Measurements from ENCODE around the gene SRPK3. TPM values are rescaled to one million over a fixed set of nuclear protein-coding genes. Genes with fewer than 3 reads are reported as not detected.

Gene SRPK3
- polyA plus RNA-seq, 2 of the 4 experiments (the other 2 are of a cell fraction), result 0.03 TPM; not detected in 1

DNA sequence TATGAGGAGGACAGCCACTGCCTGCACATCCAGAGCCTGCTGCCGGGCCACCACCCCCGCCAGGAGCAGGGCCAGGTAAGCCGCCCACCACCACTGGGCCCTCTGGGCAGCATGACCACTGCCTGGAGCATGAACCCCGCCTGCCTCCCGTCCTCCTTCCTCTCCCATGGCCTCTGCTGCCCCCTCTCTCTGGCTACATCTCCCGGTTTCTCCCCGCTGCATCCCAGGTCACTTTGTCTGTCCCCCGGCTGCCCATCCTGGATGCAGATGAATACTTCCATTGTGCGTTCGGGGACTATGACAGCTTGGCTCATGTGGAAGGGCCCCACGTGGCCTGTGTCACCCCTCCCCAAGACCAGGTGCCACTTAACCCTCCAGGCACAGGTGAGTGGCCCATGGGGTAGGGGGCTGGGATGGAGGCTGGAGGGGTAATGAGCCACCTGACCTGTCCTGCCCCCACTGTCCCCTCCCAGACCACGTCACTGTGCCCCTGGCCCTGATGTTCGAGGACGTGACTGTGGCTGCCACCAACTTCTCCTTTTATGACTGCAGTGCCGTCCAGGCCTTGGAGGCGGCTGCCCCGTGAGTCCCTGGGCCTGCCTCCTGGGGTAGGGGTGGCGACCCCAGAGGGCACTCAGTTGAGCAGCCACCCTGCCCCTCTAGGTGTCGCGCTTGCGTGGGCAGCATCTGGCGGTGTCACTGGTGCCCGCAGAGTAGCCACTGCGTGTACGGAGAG lies 10.8 kb upstream of the SRPK3 start:
- 80% methylated on average over 13 of the region's 25 CpGs for WGBS (ENCODE audit: missing lambda C conversion rate)
- Histone ChIP-seq H3K9me3 (no peaks in the 10 kb centered on the region), H3K4me1 (peaks cover 11% of the 10 kb centered on the region; the same call in 2 of the 3 replicates), H3K4me3 (no peak overlapping the region), H3K4me2 (no peak overlapping the region), H3K27ac (no peak overlapping the region)
- FAIRE-seq, result no peak
- no peak for DNase-seq (ENCODE audit: low read depth in 1 of 2, low spot score in 1 of 2)
- no peak for TF ChIP-seq RARB (CRISPR knock-in tag; IDR thresholded peaks at IDR 0.05)
- TF ChIP-seq JUN (IDR thresholded peaks at IDR 0.05), result no peak
- TF ChIP-seq RCOR1 (IDR thresholded peaks at IDR 0.05; ENCODE audit: low read depth, low read length), result no peak
- ATAC-seq, result no peak
- ChIA-PET CTCF (interaction anchor here (1.0 kb wide), 1 partner anchor 12 kb away, joined by 3 read pairs; no protein-coding TSS in a partner anchor), POLR2A (no interaction called here)

DNA sequence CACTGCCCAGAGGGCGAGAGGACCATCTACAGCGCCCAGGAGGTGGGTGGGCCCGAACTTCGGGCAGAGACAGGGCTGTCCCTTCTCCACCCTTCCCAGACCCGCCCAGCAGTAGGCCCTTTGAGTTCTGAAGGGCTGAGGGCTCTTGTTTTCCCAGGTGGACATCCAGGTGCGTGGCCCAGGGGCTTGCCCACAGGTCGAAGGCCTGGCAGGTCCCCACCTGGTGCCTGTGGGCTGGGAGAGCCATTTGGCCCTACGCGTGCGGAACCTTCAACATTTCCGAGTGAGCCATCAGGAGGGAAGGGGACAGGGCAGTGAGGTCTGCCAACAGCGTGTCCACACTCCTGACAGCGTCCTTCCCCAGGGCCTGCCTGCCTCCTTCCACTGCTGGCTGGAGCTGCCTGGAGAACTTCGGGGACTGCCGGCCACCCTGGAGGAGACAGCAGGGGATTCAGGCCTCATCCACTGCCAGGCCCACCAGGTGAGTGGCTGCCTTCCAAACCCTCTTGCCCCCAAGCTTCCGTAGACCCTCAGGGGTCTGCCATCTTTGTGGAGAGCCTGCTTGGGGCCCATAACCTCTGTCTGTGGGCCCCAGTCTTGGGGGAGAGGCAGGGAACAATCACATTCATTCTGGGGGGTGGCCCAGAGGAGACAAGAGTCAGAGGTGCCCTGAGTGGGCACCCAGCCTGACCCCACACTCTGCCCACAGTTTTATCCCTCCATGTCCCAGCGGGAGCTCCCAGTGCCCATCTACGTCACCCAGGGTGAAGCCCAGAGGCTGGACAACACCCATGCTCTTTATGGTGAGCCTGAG lies 10.0 kb upstream of the SRPK3 start:
- DNase-seq (ENCODE audit: low read depth in 1 of 2, low spot score in 1 of 2) (no peak), ATAC-seq (no peak), FAIRE-seq (no peak)
- 79% methylated on average over 8 of the region's 18 CpGs for WGBS (ENCODE audit: missing lambda C conversion rate)
- CTCF ChIA-PET, result interaction anchor here (1.0 kb wide), 1 partner anchor 11 kb away, joined by 3 read pairs; no protein-coding TSS in a partner anchor
- TF ChIP-seq RAD21 (conservative IDR thresholded peaks at IDR 0.05 in 1 of 2, IDR thresholded peaks at IDR 0.05 in 1 of 2), result no peak
- no peak for TF ChIP-seq FOSB (CRISPR knock-in tag; IDR thresholded peaks at IDR 0.05)
- TF ChIP-seq RFX5 (IDR thresholded peaks at IDR 0.05), result no peak
- TF ChIP-seq, protein P1, sequence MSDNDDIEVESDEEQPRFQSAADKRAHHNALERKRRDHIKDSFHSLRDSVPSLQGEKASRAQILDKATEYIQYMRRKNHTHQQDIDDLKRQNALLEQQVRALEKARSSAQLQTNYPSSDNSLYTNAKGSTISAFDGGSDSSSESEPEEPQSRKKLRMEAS (IDR thresholded peaks at IDR 0.05), result no peak
- no peak for TF ChIP-seq ZSCAN20 (CRISPR knock-in tag; IDR thresholded peaks at IDR 0.05)
- TF ChIP-seq, protein P2, sequence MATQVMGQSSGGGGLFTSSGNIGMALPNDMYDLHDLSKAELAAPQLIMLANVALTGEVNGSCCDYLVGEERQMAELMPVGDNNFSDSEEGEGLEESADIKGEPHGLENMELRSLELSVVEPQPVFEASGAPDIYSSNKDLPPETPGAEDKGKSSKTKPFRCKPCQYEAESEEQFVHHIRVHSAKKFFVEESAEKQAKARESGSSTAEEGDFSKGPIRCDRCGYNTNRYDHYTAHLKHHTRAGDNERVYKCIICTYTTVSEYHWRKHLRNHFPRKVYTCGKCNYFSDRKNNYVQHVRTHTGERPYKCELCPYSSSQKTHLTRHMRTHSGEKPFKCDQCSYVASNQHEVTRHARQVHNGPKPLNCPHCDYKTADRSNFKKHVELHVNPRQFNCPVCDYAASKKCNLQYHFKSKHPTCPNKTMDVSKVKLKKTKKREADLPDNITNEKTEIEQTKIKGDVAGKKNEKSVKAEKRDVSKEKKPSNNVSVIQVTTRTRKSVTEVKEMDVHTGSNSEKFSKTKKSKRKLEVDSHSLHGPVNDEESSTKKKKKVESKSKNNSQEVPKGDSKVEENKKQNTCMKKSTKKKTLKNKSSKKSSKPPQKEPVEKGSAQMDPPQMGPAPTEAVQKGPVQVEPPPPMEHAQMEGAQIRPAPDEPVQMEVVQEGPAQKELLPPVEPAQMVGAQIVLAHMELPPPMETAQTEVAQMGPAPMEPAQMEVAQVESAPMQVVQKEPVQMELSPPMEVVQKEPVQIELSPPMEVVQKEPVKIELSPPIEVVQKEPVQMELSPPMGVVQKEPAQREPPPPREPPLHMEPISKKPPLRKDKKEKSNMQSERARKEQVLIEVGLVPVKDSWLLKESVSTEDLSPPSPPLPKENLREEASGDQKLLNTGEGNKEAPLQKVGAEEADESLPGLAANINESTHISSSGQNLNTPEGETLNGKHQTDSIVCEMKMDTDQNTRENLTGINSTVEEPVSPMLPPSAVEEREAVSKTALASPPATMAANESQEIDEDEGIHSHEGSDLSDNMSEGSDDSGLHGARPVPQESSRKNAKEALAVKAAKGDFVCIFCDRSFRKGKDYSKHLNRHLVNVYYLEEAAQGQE (IDR thresholded peaks at IDR 0.05), result no peak
- TF ChIP-seq SMC3 (IDR thresholded peaks at IDR 0.05), result no peak
- TF ChIP-seq, protein P3, sequence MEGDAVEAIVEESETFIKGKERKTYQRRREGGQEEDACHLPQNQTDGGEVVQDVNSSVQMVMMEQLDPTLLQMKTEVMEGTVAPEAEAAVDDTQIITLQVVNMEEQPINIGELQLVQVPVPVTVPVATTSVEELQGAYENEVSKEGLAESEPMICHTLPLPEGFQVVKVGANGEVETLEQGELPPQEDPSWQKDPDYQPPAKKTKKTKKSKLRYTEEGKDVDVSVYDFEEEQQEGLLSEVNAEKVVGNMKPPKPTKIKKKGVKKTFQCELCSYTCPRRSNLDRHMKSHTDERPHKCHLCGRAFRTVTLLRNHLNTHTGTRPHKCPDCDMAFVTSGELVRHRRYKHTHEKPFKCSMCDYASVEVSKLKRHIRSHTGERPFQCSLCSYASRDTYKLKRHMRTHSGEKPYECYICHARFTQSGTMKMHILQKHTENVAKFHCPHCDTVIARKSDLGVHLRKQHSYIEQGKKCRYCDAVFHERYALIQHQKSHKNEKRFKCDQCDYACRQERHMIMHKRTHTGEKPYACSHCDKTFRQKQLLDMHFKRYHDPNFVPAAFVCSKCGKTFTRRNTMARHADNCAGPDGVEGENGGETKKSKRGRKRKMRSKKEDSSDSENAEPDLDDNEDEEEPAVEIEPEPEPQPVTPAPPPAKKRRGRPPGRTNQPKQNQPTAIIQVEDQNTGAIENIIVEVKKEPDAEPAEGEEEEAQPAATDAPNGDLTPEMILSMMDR (IDR thresholded peaks at IDR 0.05), result no peak
- TF ChIP-seq, protein P4, sequence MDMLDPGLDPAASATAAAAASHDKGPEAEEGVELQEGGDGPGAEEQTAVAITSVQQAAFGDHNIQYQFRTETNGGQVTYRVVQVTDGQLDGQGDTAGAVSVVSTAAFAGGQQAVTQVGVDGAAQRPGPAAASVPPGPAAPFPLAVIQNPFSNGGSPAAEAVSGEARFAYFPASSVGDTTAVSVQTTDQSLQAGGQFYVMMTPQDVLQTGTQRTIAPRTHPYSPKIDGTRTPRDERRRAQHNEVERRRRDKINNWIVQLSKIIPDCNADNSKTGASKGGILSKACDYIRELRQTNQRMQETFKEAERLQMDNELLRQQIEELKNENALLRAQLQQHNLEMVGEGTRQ (IDR thresholded peaks at IDR 0.05), result no peak
- H3K9me3 ChIP-seq, result no peaks in the 10 kb centered on the region
- POLR2A ChIA-PET, result no interaction called here
- H3K4me2 ChIP-seq, result no peak overlapping the region
- peaks cover 8% of the 10 kb centered on the region; the same call in 2 of the 3 replicates for H3K4me1 ChIP-seq
- H3K27ac ChIP-seq, result no peak overlapping the region
- no peak overlapping the region for H3K4me3 ChIP-seq
